ENCODE data around the gene AGTR1. TPM values are rescaled to one million over a fixed set of nuclear protein-coding genes. Genes with fewer than 3 reads are reported as not detected.

The AGTR1 gene
- total and polyA plus RNA-seq, 2 of the 13 experiments (the other 11 are each of a cell fraction or from before 2014, with no cell fraction given), result 0.64 to 1.5 TPM

Small RNA genes within 50 kb of the gene (small RNA-seq; reads per million reads assigned to genes)
- 0 reads per million in 3 experiments for gene RPL38P1 (ENCODE audit: insufficient read depth in 2 of 3, insufficient read length in 3 of 3, low read depth in 2 of 3, low replicate concordance in 1 of 3)

Other genes with a start within 250 kb of the AGTR1 start
- not detected in 2 replicates for gene CPB1, start 129.9 kb downstream of the AGTR1 start, total RNA-seq (2016; rRNA removed; fragmentation: Illumina TruSeq; extraction: Trizol)
- gene CPB1, start 129.9 kb downstream of the AGTR1 start, polyA plus RNA-seq (2011; rRNA removed), result not detected in 2 replicates
- gene CPA3, start 167.4 kb downstream of the AGTR1 start, total RNA-seq (2016; rRNA removed; fragmentation: Illumina TruSeq; extraction: Trizol), result not detected in 2 replicates
- not detected in 2 replicates for gene CPA3, start 167.4 kb downstream of the AGTR1 start, polyA plus RNA-seq (2011; rRNA removed)